HG03442 (cell line): ENCODE data around the gene TOR3A.
A peak's percentile ranks its signal among the peaks of the same experiment; 100 is the strongest.
"Not testable (repeated sequence)": the region's sequence is repeated elsewhere in the genome, so short reads cannot be mapped to it uniquely, and the experiment has no call there.

Experiments
- ATAC-seq: cut with Tn5 transposase; IDR thresholded peaks from one replicate; pipeline ENCODE4 v1.9.1; 2021; ENCODE audit warnings: mild to moderate bottlenecking, moderate library complexity; ENCODE audit not compliant: unreplicated experiment

TOR3A gene

GRCh38 chr1:179104611-179105250 lies 22.9 kb downstream of the TOR3A start:
- no peak for ATAC-seq

- no peak for ATAC-seq
Measured at GRCh38 chr1:179105393-179105792, 23.5 kb downstream of the TOR3A start.

DNA sequence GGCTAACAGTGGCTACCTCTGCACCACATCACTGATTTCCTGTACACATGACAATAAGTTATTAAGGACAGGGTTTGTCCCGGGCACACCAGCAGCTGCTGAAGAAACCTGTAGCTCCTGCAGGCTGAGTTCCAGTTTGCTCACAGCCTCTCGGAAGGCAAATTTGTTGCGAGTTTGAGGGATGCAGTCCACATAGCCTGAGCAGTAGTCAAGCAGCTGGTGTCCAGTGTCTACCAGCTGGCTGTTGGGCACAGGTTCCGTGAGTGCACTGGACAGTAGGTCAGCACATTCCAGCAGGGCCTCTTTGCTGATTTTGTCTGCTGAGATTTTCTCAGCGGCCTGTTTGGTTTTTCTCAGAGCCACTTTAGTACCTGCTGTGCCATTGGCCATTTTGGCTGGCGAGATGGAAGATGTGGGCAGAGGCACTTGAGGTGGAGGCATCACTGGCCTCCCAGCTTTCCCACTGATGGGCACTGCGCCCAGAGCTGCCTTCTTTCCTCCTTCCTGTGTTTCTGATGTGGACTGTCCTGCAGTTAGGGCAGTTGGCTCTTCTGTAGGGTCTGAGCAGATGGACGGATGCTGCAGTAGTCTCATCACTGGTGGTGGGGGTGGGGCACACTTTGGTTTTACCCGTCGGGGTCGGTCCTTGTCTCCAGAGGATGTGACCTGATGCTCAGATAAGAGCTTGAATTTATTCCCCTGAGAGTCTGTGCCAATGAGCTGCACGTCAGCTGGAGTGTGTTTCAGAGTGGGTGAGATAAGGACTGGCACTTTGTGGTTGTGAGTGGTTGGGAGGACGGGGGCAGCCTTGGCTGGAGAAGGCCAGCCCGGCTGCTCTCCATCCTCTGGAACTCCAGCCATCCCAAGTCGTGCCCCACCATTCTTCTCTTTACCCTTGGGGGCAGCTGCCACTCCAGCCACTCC lies 26.1 kb downstream of the TOR3A start:
- no peak for ATAC-seq

DNA sequence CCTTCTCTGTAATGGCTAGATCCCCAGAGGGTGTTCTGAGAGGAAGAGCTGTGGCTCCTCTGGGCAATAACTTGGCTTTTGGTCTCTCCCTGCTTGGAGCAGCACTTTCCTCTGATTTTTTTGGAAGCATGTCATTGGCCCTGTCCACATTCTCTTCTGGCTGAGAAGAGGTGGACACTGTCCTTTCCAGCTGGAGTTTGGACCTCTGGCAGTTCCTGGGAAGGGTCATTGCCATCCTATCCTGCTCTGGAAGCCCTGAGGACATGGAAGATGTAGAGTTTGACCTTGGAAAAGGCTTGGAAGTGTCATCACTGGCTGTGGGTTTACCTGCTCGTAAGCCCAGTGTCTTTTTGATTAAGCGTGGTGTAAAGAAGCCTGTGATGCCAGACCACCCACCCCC lies 26.8 kb downstream of the TOR3A start:
- ATAC-seq, result no peak

GRCh38 chr1:179115181-179115580 lies 33.3 kb downstream of the TOR3A start:
- no peak for ATAC-seq

- ATAC-seq, result no peak
Measured at GRCh38 chr1:179119513-179119912, 37.6 kb downstream of the TOR3A start.

GRCh38 chr1:179120736-179121135 lies 38.9 kb downstream of the TOR3A start:
- ATAC-seq, result no peak

GRCh38 chr1:179121159-179121938 lies 39.5 kb downstream of the TOR3A start:
- no peak for ATAC-seq

DNA sequence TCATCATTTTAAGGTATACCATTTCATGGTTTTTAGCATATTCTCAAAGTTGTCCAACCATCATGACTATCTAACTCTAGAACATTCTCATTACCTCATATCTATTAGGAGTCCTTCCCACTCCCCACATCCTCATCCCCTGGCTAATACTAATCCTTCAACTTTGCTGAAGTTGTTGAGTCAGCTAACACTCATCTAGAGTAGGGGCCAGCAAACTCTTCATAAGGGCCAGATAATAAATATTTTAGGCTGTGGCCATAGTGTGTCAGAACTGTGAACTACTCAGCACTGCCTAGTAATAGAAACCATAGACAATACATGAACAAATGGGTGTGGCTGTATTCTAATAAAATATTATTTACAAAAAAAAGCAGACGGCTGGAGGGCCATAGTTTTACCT lies 43.0 kb downstream of the TOR3A start:
- no peak for ATAC-seq

DNA sequence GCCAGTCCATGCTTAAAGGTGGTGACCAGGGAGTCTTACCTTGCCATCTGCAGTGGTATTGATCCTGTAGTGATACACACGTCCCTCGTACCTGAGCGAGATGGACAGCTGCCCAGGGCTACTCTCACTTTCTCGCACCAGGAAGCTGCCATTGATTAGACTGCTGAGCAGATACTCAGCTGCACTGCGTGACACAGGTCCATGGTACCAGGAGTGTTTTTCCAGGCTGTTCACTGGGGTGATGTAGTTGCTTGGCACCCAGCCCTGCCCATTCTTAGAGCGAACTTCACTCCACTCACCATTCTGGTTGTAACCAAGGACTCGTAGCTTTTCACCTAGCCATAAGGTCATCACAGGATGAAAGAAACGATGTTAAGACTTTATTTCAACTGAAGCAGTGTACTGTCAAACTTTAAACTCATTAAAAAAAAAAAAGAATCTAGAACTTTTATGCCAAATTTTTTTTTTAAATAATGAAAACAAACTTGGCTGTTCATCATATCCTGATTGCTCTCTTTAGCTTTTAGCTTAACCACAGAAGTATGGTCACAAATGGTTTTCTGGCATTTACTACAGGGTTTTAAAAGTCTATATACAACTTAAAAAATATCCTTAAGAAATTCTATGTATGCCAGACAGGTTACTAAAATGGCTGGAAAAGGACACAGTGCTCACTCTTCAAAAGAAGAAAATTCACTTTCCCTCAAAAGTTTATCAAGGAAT lies 44.6 kb downstream of the TOR3A start:
- no peak for ATAC-seq

GRCh38 chr1:179127163-179127895 lies 45.5 kb downstream of the TOR3A start:
- no peak for ATAC-seq

DNA sequence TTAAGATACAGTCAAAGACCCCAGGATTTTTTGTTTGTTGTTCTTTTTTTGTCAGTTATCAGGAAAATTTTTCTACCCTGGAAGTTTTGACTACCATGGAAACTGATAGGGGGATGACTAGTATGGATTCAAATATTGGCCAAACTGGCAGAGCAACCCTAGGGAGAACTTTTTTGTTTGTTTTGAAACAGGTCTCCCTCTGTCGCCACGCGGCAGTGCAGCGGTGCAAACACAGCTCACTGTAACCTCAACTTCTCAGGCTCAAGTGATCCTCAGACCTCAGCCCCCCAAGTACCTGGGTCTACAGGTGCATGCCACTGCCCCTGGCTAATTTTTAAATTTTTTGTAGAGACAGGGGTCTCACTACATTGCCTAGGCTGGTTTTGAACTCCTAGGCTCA lies 46.6 kb downstream of the TOR3A start:
- no peak for ATAC-seq

DNA sequence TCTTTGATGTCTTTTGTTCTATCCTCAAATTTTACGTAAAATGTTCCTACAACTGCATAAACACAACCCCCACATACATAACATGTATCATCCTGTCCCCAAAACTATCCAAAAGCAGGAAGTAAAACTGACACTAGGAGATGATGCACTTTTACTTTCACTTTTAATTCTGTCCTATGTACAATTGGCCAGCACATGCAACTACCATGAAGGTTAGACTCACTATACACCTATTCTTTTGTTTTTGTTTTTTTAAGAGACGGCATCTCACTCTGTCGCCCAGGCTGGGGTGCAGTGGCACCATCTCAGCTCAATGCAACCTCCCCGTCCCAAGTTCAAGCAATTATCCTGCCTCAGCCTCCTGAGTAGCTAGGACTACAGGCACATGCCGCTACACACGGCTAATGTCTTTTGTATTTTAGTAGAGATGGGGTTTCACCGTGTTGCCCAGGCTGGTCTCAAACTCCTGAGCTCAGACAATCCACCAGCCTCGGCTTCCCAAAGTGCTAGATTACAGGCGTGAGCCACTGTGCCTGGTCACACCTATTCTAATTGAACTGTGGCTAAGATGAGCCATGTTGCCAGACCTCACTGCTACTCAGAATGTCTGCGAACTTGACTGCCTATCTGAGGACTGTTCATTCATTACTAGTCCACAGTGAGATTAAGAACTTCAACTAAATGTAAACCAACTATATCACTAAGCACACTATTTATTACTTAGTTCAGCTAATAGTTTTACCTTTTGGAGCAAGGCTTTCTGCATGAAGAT lies 48.0 kb downstream of the TOR3A start:
- peak; percentile 95 for ATAC-seq

DNA sequence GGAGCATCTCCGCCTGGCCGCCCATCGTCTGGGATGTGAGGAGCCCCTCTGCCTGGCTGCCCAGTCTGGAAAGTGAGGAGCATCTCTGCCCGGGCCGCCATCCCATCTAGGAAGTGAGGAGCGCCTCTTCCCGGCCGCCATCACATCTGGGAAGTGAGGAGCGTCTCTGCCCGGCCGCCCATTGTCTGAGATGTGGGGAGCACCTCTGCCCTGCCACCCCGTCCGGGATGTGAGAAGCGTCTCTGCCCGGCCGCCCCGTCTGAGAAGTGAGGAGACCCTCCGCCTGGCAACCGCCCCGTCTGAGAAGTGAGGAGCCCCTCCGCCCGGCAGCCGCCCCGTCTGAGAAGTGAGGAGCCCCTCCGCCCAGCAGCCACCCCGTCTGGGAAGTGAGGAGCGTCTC lies 53.3 kb downstream of the TOR3A start:
- ATAC-seq, result not testable (repeated sequence)

- ATAC-seq, result not testable (repeated sequence)
Measured at GRCh38 chr1:179135707-179136106, 53.8 kb downstream of the TOR3A start.

DNA sequence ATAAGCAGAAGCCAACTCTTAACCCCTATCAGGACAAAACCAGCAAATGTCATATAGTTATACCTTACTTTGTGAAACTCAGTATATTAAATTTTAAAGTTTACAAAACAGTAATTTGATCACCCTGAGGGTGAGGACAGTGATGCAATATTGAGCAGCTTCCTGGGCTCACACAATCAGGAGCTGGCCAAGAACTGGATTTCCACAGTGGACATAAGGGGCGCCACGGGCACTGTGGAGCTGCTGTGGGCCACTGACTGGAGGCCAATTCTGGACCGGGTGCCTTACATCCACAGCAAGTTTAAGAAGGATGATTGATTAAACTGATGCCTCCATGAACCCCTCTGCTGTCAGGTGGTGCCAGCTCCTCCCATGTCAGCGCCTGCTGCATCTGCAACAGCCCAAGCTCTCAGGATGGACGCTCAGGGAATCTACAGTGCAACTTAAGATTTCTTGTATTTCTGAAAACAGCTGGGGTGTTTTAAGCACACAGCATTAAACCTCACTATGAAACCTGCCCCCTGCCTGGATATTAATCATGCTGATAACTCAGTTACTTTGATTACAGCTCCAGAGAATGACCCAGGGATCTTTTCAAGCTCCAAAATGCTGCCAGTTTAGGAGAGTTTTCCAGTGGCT lies 55.9 kb downstream of the TOR3A start:
- no peak for ATAC-seq

GRCh38 chr1:179138755-179139154 lies 56.9 kb downstream of the TOR3A start:
- not testable (repeated sequence) for ATAC-seq

- no peak for ATAC-seq
Measured at GRCh38 chr1:179141592-179142251, 59.9 kb downstream of the TOR3A start.
